HG02610 (cell line): ENCODE measurements around the gene OCEL1.
"Not testable (repeated sequence)": the region's sequence is repeated elsewhere in the genome, so short reads cannot be mapped to it uniquely, and the experiment has no call there.

Experiments
- ATAC-seq: cut with Tn5 transposase; IDR thresholded peaks from one replicate; pipeline ENCODE4 v1.9.1; 2021; ENCODE audit warnings: mild to moderate bottlenecking, moderate library complexity; ENCODE audit not compliant: unreplicated experiment

The OCEL1 gene, protein sequence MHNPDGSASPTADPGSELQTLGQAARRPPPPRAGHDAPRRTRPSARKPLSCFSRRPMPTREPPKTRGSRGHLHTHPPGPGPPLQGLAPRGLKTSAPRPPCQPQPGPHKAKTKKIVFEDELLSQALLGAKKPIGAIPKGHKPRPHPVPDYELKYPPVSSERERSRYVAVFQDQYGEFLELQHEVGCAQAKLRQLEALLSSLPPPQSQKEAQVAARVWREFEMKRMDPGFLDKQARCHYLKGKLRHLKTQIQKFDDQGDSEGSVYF

DNA sequence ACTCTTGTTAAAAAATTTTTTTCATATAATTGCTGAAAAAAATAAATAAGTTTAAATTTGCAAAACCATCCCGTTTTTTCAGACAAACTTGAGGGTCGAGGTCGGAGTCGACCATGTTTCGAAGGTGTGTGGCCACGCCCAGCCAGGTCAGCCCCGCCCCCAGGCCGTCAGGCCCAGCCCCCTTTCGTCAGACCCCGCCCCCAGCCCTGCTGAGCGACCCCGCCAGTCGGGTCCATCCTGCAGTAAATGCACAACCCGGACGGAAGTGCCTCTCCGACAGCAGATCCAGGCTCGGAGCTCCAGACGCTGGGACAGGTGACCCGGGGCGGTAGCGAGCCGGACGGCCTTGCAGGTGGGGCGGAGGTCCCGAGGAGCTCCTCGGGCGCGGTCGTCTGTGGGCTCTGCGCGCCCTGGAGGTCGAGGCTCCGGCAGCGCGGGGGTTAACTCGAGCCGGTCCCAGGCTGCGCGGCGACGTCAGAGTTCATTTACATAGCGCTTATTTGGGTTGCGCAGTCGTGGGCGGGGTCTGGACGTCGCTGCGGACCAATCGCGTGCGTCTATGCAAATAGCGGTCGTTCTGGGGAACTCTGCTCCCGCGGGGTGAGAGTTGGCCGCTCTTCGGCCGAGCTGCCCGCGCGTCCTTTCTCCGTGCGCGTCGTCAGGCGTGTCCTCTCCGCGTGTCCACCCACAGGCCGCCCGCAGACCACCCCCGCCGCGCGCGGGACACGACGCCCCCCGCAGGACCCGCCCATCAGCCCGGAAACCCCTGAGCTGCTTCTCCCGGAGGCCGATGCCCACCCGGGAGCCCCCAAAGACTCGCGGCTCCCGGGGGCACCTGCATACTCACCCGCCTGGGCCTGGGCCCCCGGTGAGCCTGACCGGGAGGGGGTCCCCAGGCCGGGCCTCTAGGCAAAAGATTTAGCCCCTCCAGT is at the start of gene OCEL1:
Gene OCEL1 (plus strand): TSS at position 225 of the 932 bp plus-strand sequence. CDS start 22 bp downstream, at position 247.
- ATAC-seq, result peak; percentile 91

DNA sequence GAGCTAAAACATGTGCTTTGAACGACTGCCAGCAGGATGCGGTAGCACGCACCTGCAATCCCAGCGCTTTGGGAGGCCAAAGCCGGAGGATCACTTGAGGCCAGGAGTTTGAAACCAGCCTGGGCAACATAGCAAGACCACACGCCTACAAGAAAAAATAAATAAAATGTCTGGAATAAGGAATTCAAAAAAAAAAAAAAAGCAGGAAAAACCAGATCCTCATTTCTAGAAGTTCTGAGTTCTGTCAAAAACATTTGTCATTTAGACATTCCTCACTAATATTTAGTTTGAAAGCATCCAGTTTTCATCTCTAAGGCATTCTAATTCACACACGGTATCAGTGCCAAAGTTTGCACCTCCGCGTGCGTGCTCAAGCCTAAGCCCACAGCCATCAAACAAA is 47.7 kb upstream of the OCEL1 start:
- no peak for ATAC-seq

DNA sequence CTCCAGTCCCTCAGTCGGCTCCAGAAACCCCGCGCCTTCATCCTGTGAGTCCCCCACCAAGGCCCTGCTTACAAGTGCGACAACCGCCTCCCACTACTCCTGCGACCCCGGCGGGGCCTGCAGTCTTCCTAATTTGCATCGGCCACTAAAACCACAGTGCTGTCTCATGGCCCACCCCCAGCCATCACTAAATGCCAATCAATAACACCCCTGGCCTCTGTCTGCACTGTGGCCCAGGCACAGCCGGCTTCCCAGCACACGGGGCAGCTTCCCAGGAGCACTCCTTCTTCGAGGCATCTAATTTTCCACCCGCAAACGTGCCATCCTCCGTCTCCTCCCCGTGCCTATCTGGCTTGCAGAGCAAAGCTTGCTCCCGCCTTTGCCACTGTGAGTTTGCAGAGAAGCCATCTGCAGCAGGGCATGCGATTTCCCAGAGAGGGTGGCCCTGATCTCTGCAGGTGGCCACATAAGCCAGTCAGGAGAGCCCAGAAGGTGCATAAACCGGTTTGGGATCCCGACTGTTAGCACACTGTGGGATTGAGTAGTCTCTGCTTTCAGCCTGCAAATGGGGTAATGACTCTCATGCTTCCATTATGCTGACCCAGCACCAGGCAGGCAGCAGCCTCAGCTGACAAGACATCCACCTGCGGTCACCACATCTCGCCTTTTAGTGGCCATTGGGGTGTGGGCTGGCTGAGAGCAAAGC is 44.9 kb upstream of the OCEL1 start:
- ATAC-seq, result no peak

DNA sequence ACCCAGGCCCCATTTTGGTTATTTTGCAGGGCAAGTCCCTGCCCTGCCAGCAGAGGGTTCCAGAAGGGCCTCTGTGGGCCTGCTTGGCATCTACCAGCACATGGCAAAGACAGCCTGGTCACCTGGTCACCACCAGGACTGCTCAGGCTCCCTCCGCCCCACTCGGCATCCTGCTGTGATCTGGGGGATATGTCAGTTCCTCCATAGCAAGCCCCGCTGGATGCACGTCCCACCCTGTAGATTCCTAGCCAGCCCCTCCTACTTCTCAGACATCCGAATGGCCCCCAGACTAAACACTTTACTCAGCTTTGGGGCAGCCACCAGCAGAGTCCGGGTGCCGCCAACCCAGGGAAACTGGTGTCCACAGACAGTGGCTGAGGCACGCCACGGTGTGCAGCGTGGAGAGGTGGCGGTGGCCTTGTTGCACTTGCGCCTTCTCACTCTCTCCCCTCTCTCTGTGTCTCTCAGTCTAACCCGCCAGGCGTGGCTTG is 42.7 kb upstream of the OCEL1 start:
- peak; percentile 15 for ATAC-seq

DNA sequence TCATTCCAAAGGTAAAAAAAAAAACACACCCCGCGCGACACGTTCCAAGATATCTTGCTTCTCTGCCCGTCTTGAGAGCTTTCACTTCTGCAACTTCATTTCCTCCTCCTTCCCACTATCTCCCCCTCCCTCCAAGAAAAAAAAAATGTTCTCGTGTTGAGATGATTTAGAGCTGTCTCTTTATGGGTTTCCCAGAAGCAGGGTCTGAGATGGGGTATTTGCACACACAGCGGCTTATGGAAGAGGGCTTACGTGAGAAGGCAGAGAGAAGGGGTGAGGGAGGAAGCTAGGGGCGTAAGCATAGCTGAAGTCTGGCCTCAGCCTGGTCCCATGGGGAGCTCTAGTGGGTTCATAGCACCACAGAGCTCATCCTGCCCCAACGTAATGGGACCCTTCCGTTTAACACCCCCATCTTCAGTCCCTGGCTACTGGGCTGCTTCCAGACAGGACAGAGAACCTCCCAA is 42.1 kb upstream of the OCEL1 start:
- ATAC-seq, result peak; percentile 74

DNA sequence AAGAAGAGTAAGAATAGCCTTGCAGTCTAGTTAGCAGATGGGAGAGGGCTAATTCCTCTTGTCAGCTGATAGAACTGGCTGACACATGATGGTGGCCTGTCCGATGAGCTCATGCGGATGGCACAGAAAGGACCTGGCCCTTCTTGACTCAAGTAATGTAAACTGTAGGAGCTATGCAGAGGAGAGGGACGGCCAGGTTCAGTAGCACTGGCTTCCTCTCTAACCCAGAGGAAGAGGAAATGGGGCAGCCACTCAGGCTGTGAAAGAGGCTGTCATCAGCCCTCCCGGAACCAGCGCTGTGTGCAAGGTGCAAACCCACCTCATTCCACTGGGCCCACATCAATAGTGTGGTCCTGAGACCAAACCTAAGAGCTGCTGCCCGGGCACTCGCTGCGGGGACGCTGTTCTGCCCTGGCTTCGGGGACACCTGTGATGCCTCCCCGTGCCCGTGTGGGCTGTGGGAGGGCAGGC is 41.6 kb upstream of the OCEL1 start:
- peak; percentile 29 for ATAC-seq

DNA sequence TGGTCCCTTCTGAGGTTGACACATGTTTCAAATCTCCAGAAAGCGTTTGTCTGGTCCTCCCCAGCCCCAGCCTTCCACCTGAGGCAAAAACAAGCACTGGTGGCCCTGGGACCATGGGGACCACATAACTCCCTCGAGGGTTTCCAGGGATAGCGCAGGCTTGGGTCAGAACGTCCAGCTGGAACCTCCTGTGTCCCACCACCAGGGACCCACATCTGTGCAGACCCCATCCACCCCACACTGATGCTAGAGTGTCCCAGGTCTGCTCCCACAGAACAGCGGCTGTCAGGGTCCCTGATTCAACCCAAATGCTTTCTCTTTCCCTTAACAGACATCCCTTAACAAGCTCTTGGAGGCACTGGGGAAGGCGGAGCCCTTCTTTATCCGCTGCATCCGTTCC is 40.4 kb upstream of the OCEL1 start:
- ATAC-seq, result no peak

DNA sequence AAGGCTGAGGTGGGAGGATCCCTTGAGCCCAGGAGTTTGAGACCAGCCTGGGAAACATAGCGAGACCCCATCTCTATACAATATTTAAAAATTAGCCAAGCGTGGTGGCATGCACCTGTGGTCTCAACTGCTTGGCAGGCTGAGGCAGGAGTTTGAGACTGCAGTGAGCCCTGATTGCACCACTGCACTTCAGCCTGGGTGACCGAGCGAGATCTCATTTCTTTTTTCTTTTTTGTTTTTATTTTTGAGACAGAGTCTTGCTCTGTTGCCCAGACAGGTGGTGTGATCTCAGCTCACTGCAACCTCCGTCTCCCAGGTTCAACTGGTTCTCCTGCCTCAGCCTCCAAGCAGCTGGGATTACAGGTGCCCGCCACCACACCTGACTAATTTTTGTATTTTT is 34.3 kb upstream of the OCEL1 start:
- not testable (repeated sequence) for ATAC-seq

DNA sequence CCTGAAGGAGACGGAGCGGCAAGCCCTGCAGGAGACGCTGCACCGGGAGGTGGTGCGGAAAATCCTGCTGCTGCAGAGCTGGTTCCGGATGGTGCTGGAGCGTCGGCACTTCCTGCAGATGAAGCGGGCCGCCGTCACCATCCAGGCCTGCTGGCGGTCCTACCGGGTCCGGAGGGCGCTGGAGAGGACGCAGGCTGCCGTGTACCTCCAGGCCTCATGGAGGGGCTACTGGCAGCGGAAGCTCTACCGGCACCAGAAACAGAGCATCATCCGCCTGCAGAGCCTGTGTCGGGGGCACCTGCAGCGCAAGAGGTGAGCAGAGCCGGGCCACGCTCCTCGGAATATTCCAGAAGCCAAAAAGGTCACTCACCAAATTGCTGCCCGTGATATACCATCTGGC is 33.3 kb upstream of the OCEL1 start:
- no peak for ATAC-seq

DNA sequence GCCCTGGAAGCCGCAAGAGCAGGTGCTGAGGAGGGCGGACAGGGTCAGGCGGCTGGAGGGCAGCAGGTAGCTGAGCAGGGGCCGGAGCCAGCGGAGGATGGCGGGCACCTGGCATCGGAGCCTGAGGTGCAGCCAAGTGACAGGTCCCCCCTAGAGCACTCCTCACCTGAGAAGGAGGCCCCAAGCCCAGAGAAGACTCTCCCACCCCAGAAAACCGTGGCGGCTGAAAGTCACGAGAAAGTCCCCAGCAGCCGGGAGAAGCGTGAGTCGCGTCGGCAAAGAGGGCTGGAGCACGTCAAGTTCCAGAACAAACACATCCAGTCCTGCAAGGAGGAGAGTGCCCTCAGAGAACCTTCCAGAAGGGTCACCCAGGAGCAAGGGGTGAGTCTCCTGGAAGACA is 31.4 kb upstream of the OCEL1 start:
- ATAC-seq, result no peak

DNA sequence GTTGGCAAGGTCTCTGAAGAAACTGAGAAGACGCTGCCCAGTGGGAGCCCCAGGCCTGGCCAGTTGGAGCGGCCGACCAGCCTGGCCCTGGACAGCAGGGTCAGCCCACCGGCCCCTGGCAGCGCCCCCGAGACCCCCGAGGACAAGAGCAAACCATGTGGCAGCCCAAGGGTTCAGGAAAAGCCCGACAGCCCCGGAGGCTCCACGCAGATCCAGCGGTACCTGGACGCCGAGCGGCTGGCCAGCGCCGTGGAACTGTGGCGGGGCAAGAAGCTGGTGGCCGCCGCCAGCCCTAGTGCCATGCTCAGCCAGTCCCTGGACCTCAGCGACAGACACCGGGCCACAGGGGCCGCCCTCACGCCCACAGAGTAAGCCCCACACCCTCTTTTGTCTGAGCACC is 30.9 kb upstream of the OCEL1 start:
- ATAC-seq, result no peak

DNA sequence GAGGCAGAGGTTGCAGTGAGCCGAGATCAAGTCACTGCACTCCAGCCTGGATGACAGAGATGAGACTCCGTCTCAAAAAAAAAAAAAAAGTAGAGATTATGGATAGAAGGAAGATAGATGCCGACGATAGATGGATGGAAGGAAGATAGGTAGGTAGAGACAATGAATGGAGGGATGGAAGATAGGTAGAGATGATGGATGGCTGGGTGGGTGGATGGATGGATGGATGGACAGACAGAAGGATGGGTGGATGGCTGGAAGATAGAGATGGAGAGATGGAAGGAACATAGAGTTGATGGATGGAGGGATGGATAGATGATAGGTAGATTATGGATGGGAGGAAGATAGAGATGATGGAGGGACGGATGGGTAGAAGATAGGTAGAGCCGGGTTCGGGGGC is 29.4 kb upstream of the OCEL1 start:
- no peak for ATAC-seq

DNA sequence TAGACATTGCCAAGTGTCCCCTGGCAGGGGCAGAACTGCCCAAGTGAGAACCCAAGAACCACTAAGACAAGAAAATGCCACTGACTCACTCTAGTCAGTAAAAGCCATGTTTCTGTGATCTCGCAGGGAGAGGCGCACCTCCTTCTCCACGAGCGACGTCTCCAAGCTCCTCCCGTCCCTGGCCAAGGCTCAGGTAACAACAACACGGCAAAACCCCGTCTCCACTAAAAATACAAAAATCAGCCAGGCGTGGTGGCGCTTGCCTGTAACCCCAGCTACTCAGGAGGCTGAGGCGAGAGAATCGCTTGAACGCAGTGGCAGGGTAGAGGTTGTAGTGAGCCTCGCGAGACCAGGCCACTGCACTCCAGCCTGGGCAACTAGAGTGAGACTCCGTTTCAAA is 28.4 kb upstream of the OCEL1 start:
- no peak for ATAC-seq

DNA sequence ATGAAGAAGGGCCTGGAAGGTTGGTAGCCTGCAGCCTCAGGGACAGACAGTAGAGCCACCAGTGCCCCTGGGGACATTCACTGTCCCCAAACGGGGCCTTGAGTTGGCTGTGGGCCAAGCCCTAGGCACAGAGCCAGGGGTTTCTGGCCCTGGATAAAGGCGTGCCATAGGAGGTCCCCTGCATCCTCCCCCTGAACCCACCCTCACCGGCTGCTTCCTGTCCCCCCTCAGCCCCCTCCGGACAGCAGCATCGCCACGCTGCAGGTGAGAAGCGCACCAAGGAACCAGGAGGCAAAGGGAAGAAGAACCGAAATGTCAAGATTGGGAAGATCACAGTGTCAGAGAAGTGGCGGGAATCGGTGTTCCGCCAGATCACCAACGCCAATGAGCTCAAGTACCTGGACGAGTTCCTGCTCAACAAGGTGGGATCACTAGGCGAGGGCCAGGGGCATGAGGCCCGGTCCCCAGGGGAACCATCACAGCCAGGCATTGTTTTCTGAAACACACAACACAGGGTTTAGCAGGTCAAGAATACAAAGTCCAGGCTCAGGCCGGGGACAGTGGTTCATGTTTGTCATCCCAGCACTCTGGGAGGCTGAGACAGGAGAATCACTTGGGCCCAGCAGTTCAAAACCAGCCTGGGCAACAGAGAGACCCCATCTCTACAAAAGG is 25.5 kb upstream of the OCEL1 start:
- no peak for ATAC-seq

DNA sequence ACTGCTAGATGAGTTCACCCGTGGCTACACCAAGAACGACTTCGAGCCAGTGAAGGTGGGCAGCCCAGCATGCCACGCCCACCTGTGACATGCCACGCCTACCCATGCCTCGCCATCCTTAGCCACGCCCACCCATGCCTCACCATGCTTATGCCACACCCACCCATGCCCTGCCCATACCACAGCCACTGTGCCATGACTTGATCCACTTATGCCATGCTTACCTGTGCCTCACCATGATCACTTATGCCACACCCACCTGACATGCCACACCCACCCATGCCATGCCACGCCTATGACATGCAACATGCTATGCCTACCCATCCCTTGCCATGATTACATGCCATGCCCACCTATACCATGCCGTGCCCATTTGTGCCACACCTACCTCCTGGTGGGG is 23.8 kb upstream of the OCEL1 start:
- no peak for ATAC-seq

DNA sequence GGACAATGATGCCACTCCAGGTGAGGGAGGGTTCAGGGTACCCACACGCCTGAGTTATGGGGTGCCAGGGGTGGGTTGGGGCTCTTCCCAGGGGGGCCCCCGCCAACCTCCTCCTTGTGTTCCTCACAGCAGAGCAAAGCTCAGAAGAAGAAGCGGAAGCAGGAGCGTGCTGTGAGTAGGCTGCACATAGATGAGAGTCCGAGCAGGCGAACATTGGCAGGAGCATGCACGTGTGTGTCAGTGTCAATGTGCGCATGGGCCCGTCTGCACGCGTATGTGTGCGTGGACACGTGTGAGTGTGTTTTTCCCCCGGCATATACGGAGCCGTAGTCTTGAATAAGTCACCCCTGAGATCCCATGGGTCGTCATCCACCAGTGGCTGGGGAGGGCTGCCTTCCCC is 23.3 kb upstream of the OCEL1 start:
- ATAC-seq, result no peak

DNA sequence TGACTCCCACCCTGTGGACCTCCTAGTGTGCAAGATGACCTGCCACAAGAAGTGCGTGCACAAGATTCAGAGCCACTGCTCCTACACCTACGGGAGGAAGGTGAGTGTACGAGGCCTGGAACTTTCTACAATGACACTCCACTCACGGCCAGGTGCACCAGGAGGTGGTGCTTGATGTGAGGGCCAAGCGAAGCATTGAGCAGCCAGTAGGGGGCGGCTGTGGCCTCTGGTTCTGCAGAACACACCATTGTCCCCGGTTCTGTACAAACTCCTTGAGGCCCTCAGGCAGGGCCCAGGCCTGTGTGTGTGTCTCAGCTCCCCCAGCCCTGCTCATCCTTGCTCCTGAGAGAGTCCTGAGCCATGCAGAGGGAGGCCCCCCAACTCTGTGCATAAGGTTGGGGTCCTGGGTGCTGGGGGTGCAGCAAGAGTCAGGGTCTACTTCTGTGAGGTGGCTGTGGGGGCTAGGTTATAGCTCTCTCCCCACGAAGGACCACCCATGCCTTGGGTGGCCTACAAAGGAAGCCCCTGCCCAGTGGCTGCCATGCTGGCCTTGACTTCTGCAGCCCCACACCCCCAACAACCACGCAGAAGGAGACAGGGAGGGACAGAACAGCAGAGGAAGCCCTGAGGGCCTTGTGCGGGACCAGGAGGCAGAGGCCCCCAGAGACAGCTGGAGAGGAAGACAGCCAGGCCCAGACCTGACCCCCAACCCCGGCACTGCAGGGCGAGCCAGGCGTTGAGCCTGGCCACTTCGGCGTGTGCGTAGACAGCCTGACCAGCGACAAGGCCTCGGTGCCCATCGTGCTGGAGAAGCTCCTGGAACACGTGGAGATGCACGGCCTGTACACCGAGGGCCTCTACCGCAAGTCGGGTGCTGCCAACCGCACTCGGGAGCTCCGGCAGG is 20.5 kb upstream of the OCEL1 start:
- no peak for ATAC-seq

DNA sequence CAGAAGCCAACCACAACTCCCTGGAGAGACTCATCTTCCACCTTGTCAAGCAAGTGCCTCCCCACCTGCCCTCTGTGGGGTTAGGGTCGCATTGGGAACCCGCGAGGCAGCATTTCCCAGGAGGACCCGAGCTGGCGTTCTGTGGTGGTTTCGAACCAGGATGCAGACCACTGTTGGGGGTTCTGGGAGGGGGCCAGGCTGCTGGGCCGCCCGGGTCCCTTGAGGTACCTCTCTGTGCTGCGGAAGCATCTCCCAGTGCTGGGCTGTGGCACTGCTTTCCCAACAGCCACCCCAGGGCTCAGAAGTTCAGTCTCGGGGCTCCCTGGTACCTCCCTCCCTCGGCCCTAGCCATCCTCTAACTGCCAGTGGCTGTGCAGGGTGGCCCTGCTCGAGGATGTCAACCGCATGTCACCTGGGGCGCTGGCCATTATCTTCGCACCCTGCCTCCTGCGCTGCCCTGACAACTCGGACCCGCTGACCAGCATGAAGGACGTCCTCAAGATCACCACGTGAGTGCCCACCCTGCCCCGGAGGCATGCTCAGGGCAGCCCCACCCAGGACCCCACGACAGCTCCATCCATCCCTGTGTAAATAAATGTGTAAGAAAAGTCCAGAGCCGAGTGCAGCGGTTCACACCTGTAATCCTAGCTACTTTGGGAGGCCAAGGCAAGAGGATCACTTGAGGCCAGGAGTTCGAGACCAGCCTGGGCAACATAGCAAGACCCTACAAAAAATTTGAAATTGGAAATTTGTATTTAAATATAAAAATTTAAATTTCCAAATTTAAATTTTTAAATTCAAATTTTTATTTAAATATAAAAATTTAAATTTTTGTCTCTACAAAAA is 19.1 kb upstream of the OCEL1 start:
- no peak for ATAC-seq
